Neural progenitor cell (in vitro differentiated cells): ENCODE results near the gene ITSN1. TPM values are rescaled to one million over a fixed set of nuclear protein-coding genes. Genes with fewer than 3 reads are reported as not detected.

Source experiments
- DNase-seq: peaks from one replicate; pipeline ENCODE4 v3.0.0-alpha.2; 2016; ENCODE audit warnings: low spot score
- H2AFZ ChIP-seq: fragments of 200-600 bp; sonication (generic); replicated peaks from 2 replicates; pipeline ENCODE4 v1.6.1; 2016; ENCODE audit warnings: antibody characterized with exemption
- H3F3A ChIP-seq: fragments of 200-600 bp; sonication (generic); 2 replicates; pipeline ENCODE4 v1.6.1; 2016; ENCODE audit warnings: antibody characterized with exemption, low read depth
- H3K27ac ChIP-seq: fragments of 200-600 bp; sonication (generic); 2 replicates; pipeline ENCODE4 v1.5.1; 2016; ENCODE audit warnings: mild to moderate bottlenecking
- H3K27me3 ChIP-seq: fragments of 200-600 bp; sonication (generic); 2 replicates; pipeline ENCODE4 v1.6.1; 2016; ENCODE audit warnings: mild to moderate bottlenecking, moderate library complexity
- H3K36me3 ChIP-seq: fragments of 200-600 bp; sonication (generic); 2 replicates; pipeline ENCODE4 v1.5.1; 2016
- H3K4me1 ChIP-seq: fragments of 200-600 bp; sonication (generic); 2 replicates; pipeline ENCODE4 v1.6.1; 2016; ENCODE audit warnings: mixed run types
- H3K4me2 ChIP-seq: fragments of 200-600 bp; sonication (generic); 2 replicates; pipeline ENCODE4 v1.6.1; 2016
- H3K4me3 ChIP-seq: fragments of 200-600 bp; sonication (generic); 2 replicates; pipeline ENCODE4 v1.5.1; 2016
- H3K79me2 ChIP-seq: fragments of 200-600 bp; sonication (generic); 2 replicates; pipeline ENCODE4 v1.6.1; 2016; ENCODE audit warnings: low read depth
- H3K9ac ChIP-seq: fragments of 200-600 bp; sonication (generic); 2 replicates; pipeline ENCODE4 v1.6.1; 2016
- H3K9me3 ChIP-seq: fragments of 200-600 bp; sonication (generic); 2 replicates; pipeline ENCODE4 v1.5.1; 2016; ENCODE audit warnings: low read depth
- H4K20me1 ChIP-seq: fragments of 200-600 bp; sonication (generic); 2 replicates; pipeline ENCODE4 v1.6.1; 2016; ENCODE audit warnings: low read depth
- H3K27ac Mint-ChIP-seq: 3 replicates; pipeline ENCODE4 v1.8.0; 2021; ENCODE audit warnings: mixed read lengths
- H3K27me3 Mint-ChIP-seq: 2 replicates; pipeline ENCODE4 v1.8.0; 2022; ENCODE audit warnings: low read depth, mild to moderate bottlenecking, inconsistent platforms, moderate library complexity, mixed read lengths; ENCODE audit not compliant: insufficient read depth
- H3K36me3 Mint-ChIP-seq: 3 replicates; pipeline ENCODE4 v1.8.0; 2021; ENCODE audit warnings: mixed read lengths
- H3K4me1 Mint-ChIP-seq: 3 replicates; pipeline ENCODE4 v1.8.0; 2021; ENCODE audit warnings: mixed read lengths
- H3K4me3 Mint-ChIP-seq: 3 replicates; pipeline ENCODE4 v1.8.0; 2021; ENCODE audit warnings: mild to moderate bottlenecking, moderate library complexity, mixed read lengths
- H3K9me3 Mint-ChIP-seq: 3 replicates; pipeline ENCODE4 v1.8.0; 2020; ENCODE audit warnings: mixed read lengths
- EZH2 ChIP-seq: fragments of 200-600 bp; sonication (generic); IDR thresholded peaks from 2 replicates; pipeline ENCODE4 v1.6.1; 2017; ENCODE audit warnings: antibody characterized with exemption, mild to moderate bottlenecking, moderate library complexity
- EZH2phosphoT487 ChIP-seq: fragments of 200-600 bp; sonication (generic); IDR thresholded peaks from 2 replicates; pipeline ENCODE4 v1.6.1; 2017; ENCODE audit warnings: antibody characterized with exemption
- total RNA-seq: library from RNA; depleted of rRNA; stranded (reverse); fragments of >200 nt; gene quantifications from 2 replicates; pipeline ENCODE4 v1.2.3, GENCODE V29; 2015; ENCODE audit warnings: low replicate concordance
- TF ChIP-seq, protein P1 (sequence below): fragments of 200-600 bp; sonication (generic); IDR thresholded peaks from 2 replicates; pipeline ENCODE4 v1.5.1; 2017; ENCODE audit warnings: antibody characterized with exemption, mild to moderate bottlenecking

ITSN1 gene
- total RNA-seq, 1 donor from 2014 or later: 136 TPM

DNA sequence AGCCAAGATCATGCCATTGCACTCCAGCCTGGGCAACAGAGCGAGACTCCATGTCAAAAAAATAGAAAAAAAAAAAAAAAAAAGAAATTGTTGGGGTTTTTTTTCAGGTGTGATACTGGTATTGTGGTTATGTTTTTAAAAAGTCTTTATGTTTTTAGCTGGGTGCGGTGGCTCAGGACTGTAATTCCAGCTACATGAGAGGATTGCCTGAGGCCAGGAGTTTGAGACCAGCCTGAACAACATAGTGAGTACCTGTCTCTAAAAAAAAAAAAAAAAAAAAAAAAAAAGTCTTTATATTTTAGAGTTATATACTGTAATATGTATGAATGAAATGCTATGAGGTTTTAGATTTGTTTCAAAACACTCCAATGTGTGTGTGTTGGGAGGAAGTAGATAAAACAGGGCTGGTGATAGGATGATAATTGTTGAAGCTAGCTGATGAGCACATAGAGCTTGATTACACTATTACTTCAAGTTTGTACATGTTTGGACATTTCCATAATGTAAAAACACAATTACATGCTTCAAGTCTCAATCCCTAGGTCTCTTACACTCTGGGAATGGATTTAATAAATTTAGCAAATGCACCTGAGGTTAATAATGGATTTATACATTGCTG lies 303.5 kb downstream of the ITSN1 start:
- H3K27me3 Mint-ChIP-seq: peaks cover 9% of the 10 kb centered on the region
- Histone ChIP-seq H3K27ac (no peak overlapping the region), H3K4me1 (peaks cover 20% of the 10 kb centered on the region), H3K4me3 (no peak overlapping the region), H3K36me3 (no peaks in the 10 kb centered on the region), H2AFZ (no peak overlapping the region), H3K79me2 (no peaks in the 10 kb centered on the region), H3F3A (peaks cover 21% of the 10 kb centered on the region), H3K4me2 (no peak overlapping the region), H3K27me3 (no peaks in the 10 kb centered on the region), H3K9me3 (no peaks in the 10 kb centered on the region), H4K20me1 (no peaks in the 10 kb centered on the region), H3K9ac (no peak overlapping the region)
- DNase-seq: no peak
- TF ChIP-seq, protein P1, sequence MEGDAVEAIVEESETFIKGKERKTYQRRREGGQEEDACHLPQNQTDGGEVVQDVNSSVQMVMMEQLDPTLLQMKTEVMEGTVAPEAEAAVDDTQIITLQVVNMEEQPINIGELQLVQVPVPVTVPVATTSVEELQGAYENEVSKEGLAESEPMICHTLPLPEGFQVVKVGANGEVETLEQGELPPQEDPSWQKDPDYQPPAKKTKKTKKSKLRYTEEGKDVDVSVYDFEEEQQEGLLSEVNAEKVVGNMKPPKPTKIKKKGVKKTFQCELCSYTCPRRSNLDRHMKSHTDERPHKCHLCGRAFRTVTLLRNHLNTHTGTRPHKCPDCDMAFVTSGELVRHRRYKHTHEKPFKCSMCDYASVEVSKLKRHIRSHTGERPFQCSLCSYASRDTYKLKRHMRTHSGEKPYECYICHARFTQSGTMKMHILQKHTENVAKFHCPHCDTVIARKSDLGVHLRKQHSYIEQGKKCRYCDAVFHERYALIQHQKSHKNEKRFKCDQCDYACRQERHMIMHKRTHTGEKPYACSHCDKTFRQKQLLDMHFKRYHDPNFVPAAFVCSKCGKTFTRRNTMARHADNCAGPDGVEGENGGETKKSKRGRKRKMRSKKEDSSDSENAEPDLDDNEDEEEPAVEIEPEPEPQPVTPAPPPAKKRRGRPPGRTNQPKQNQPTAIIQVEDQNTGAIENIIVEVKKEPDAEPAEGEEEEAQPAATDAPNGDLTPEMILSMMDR: no peak
- TF ChIP-seq EZH2phosphoT487: no peak
- TF ChIP-seq EZH2: no peak
- peaks cover 9% of the 10 kb centered on the region for H3K36me3 Mint-ChIP-seq
- no peak overlapping the region for H3K4me3 Mint-ChIP-seq
- peaks cover 23% of the 10 kb centered on the region for H3K9me3 Mint-ChIP-seq
- H3K27ac Mint-ChIP-seq: peak overlapping the region; percentile 66
- H3K4me1 Mint-ChIP-seq: peaks cover 55% of the 10 kb centered on the region

DNA sequence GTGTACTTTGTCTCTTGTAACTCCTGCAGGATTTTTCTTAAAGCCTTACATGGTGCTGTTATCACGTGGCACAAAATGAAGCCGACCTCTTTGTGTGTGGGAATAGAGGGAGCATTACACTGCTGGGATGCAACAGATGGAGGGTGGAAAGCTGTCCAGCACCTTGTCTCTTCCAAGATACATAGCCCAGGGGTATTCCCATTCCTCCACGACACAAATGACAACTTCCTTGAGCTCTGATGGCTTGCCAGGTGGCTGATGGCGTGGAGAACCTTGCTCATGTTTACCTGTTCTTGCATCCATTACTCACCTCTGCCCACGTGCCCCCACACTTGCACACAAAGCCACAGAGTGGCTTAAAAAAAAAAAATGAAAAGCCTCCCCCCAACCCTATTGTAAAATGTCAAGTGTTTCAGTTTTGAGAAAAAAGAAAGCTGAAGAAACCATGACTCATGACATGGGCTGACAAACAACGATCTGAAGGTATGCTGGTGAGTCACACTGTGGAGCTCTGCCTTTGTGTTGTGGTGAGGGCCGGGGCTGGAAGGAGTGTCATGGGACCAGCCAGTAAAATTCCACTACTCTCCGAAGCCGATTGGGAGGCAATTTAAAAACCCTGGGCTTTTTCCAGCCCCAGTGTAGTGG lies 305.3 kb downstream of the ITSN1 start:
- Histone ChIP-seq H3F3A (peaks cover 21% of the 10 kb centered on the region), H4K20me1 (no peaks in the 10 kb centered on the region), H3K36me3 (no peaks in the 10 kb centered on the region), H3K4me1 (peaks cover 20% of the 10 kb centered on the region), H2AFZ (peak overlapping the region; percentile 51), H3K9me3 (no peaks in the 10 kb centered on the region), H3K4me3 (peak overlapping the region; percentile 22), H3K9ac (no peak overlapping the region), H3K27me3 (no peaks in the 10 kb centered on the region), H3K4me2 (peak overlapping the region; percentile 61), H3K27ac (peak overlapping the region; percentile 51), H3K79me2 (no peaks in the 10 kb centered on the region)
- peaks cover 9% of the 10 kb centered on the region for H3K27me3 Mint-ChIP-seq
- DNase-seq: peak; percentile 78
- TF ChIP-seq EZH2phosphoT487 (no peak), EZH2 (no peak)
- TF ChIP-seq, protein P1: no peak
- peaks cover 46% of the 10 kb centered on the region for H3K4me1 Mint-ChIP-seq
- peak overlapping the region; percentile 28 for H3K4me3 Mint-ChIP-seq
- peak overlapping the region; percentile 100 for H3K27ac Mint-ChIP-seq
- H3K9me3 Mint-ChIP-seq: peaks cover 27% of the 10 kb centered on the region
- H3K36me3 Mint-ChIP-seq: peaks cover 11% of the 10 kb centered on the region

DNA sequence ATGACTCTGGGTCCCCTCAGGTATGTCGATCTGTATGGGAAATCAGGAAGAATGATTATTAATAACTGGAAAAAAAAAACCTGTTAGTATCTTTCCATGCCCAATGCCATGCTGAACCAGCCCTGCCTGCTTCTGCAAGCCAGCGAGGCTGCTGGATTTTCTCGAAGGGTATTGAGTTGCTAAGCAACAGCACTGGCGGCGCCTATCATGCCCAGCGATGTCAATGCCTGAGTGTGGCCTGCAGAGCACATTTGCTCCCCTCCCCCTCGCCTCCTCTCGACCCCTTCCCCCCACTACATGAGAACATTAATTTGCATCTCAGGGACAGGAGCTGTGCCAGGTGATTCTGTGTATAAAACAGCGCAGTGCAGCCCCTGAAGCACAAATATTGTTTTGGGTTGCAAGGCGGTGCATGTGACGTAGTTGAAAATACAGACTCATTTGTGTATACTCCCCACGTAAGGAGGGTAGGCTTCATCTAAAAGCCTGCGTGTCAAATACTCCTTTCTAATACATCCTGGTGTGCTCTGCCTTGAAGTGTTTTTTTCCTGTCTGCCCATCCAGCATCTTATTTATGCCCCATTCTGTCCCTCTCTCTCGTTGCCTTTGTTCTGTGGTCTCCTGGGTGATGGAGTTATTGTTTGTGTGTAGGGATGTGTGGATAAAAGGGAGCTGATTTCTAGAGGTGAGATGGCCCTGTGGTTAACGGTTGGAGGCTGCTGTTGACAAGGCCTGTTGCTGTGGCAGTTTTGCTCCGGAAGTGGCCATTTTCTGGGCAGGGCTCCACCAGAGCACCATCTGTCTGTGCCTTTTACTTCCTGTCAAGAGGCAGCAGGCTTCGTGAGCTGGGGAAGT lies 306.0 kb downstream of the ITSN1 start:
- peak; percentile 85 for DNase-seq
- Histone ChIP-seq H3K27ac (peak overlapping the region; percentile 51), H3K4me3 (peak overlapping the region; percentile 22), H3K4me2 (peak overlapping the region; percentile 61), H3K4me1 (peaks cover 20% of the 10 kb centered on the region), H3K27me3 (no peaks in the 10 kb centered on the region), H3F3A (peaks cover 21% of the 10 kb centered on the region), H3K36me3 (no peaks in the 10 kb centered on the region), H2AFZ (peak overlapping the region; percentile 51), H3K79me2 (no peaks in the 10 kb centered on the region), H4K20me1 (no peaks in the 10 kb centered on the region), H3K9ac (no peak overlapping the region), H3K9me3 (no peaks in the 10 kb centered on the region)
- H3K4me1 Mint-ChIP-seq: peaks cover 42% of the 10 kb centered on the region
- H3K4me3 Mint-ChIP-seq: peak overlapping the region; percentile 28
- H3K36me3 Mint-ChIP-seq: peaks cover 12% of the 10 kb centered on the region
- TF ChIP-seq EZH2: no peak
- TF ChIP-seq EZH2phosphoT487: no peak
- TF ChIP-seq, protein P1: no peak
- peaks cover 13% of the 10 kb centered on the region for H3K27me3 Mint-ChIP-seq
- peak overlapping the region; percentile 100 for H3K27ac Mint-ChIP-seq
- peaks cover 23% of the 10 kb centered on the region for H3K9me3 Mint-ChIP-seq
